H9 (cell line): ENCODE measurements around the gene ZP3. TPM values are rescaled to one million over a fixed set of nuclear protein-coding genes. Genes with fewer than 3 reads are reported as not detected.

Source experiments
- DNase-seq: peaks from one replicate; pipeline ENCODE4 v3.0.0-alpha.2; 2017
- H2AFZ ChIP-seq: one replicate; pipeline ENCODE4 v1.6.1; 2013; ENCODE audit warnings: mild to moderate bottlenecking, low read length, control low read depth, moderate library complexity
- H2AK5ac ChIP-seq: 2 replicates; pipeline ENCODE4 v1.6.1; 2013; ENCODE audit warnings: low read length, control low read depth, mixed read lengths; ENCODE audit not compliant: insufficient read length
- H2BK120ac ChIP-seq: one replicate; pipeline ENCODE4 v1.6.1; 2013; ENCODE audit warnings: low read depth, mild to moderate bottlenecking, low read length, control low read depth, inconsistent platforms; ENCODE audit not compliant: poor library complexity, severe bottlenecking
- H2BK12ac ChIP-seq: 2 replicates; pipeline ENCODE4 v1.6.1; 2013; ENCODE audit warnings: low read length, control low read depth, mixed read lengths, low read depth; ENCODE audit not compliant: insufficient read length
- H2BK15ac ChIP-seq: 2 replicates; pipeline ENCODE4 v1.6.1; 2013; ENCODE audit warnings: low read depth, low read length, control low read depth
- H2BK20ac ChIP-seq: one replicate; pipeline ENCODE4 v1.6.1; 2013; ENCODE audit warnings: low read depth, mild to moderate bottlenecking, low read length, control low read depth, inconsistent platforms; ENCODE audit not compliant: poor library complexity, severe bottlenecking
- H2BK5ac ChIP-seq: 2 replicates; pipeline ENCODE4 v1.6.1; 2013; ENCODE audit warnings: low read length, control low read depth, mixed read lengths; ENCODE audit not compliant: insufficient read length
- H3K14ac ChIP-seq: 2 replicates; pipeline ENCODE4 v1.6.1; 2013; ENCODE audit warnings: low read length, control low read depth; ENCODE audit not compliant: insufficient read depth
- H3K18ac ChIP-seq: 2 replicates; pipeline ENCODE4 v1.6.1; 2013; ENCODE audit warnings: low read depth, mild to moderate bottlenecking, mixed read lengths, low read length, control low read depth; ENCODE audit not compliant: insufficient read length
- H3K23ac ChIP-seq: 2 replicates; pipeline ENCODE4 v1.6.1; 2013; ENCODE audit warnings: low read length, control low read depth, mixed read lengths, low read depth; ENCODE audit not compliant: insufficient read length
- H3K23me2 ChIP-seq: 2 replicates; pipeline ENCODE4 v1.6.1; 2013; ENCODE audit warnings: low read depth, mild to moderate bottlenecking, mixed read lengths, low read length, control low read depth; ENCODE audit not compliant: insufficient read length, poor library complexity, severe bottlenecking
- H3K27ac ChIP-seq: 2 replicates; pipeline ENCODE4 v1.5.1; 2013; ENCODE audit warnings: low read length, control low read depth, mixed read lengths, low read depth; ENCODE audit not compliant: insufficient read length
- H3K27me3 ChIP-seq: 2 replicates; pipeline ENCODE4 v1.6.1; 2013; ENCODE audit warnings: low read length, control low read depth, inconsistent platforms; ENCODE audit not compliant: insufficient read depth
- H3K4ac ChIP-seq: 2 replicates; pipeline ENCODE4 v1.6.1; 2013; ENCODE audit warnings: low read depth, mild to moderate bottlenecking, control low read depth, inconsistent platforms, low read length, moderate library complexity
- H3K4me1 ChIP-seq: 2 replicates; pipeline ENCODE4 v1.6.1; 2013; ENCODE audit warnings: low read length, control low read depth, inconsistent platforms; ENCODE audit not compliant: insufficient read depth
- H3K4me2 ChIP-seq: 2 replicates; pipeline ENCODE4 v1.6.1; 2013; ENCODE audit warnings: low read length, control low read depth, mixed read lengths; ENCODE audit not compliant: insufficient read length, insufficient read depth
- H3K56ac ChIP-seq: 2 replicates; pipeline ENCODE4 v1.6.1; 2013; ENCODE audit warnings: low read depth, mild to moderate bottlenecking, mixed read lengths, low read length, control low read depth; ENCODE audit not compliant: insufficient read length
- H3K79me1 ChIP-seq: 2 replicates; pipeline ENCODE4 v1.6.1; 2013; ENCODE audit warnings: low read depth, mild to moderate bottlenecking, moderate library complexity, low read length, control low read depth, inconsistent platforms; ENCODE audit not compliant: insufficient read depth, poor library complexity, severe bottlenecking
- H3K79me2 ChIP-seq: 2 replicates; pipeline ENCODE4 v1.6.1; 2013; ENCODE audit warnings: low read length, control low read depth, inconsistent platforms; ENCODE audit not compliant: insufficient read depth
- H3K9ac ChIP-seq: 2 replicates; pipeline ENCODE4 v1.6.1; 2013; ENCODE audit warnings: low read length, control low read depth, mixed read lengths; ENCODE audit not compliant: insufficient read length; ENCODE audit errors: extremely low read depth
- H3K9me3 ChIP-seq: one replicate; pipeline ENCODE4 v1.6.1; 2013; ENCODE audit warnings: low read depth, low read length, inconsistent platforms; ENCODE audit not compliant: control insufficient read depth
- H3T11ph ChIP-seq: one replicate; pipeline ENCODE4 v1.6.1; 2013; ENCODE audit warnings: mild to moderate bottlenecking, low read length, control low read depth, inconsistent platforms
- H4K20me1 ChIP-seq: one replicate; pipeline ENCODE4 v1.6.1; 2013; ENCODE audit not compliant: control insufficient read depth, insufficient read length, insufficient read depth
- H4K5ac ChIP-seq: 2 replicates; pipeline ENCODE4 v1.6.1; 2013; ENCODE audit warnings: low read depth, mild to moderate bottlenecking, mixed read lengths, low read length, control low read depth; ENCODE audit not compliant: insufficient read length
- H4K8ac ChIP-seq: replicated peaks from 2 replicates; pipeline ENCODE4 v1.6.1; 2013; ENCODE audit warnings: low read length, control low read depth, mixed read lengths, low read depth; ENCODE audit not compliant: insufficient read length
- H4K91ac ChIP-seq: 2 replicates; pipeline ENCODE4 v1.6.1; 2013; ENCODE audit warnings: low read depth, mild to moderate bottlenecking, moderate library complexity, mixed read lengths, low read length, control low read depth; ENCODE audit not compliant: insufficient read length
- H3K27ac Mint-ChIP-seq, 3 experiments: 2 replicates in 2 of 3; 3 replicates in 1 of 3; pipeline ENCODE4 v1.8.0; 2020 to 2021; ENCODE audit warnings: mixed read lengths in 3 of 3, mild to moderate bottlenecking in 1 of 3, moderate library complexity in 1 of 3
- H3K27me3 Mint-ChIP-seq: 2 replicates; pipeline ENCODE4 v1.8.0; 2021; ENCODE audit warnings: low read depth, mild to moderate bottlenecking, moderate library complexity, mixed read lengths
- H3K36me3 Mint-ChIP-seq, 3 experiments: 2 replicates in 2 of 3; 3 replicates in 1 of 3; pipeline ENCODE4 v1.8.0; 2020 to 2021; ENCODE audit warnings: low read depth in 3 of 3, mixed read lengths in 3 of 3; ENCODE audit not compliant: insufficient read depth in 1 of 3
- H3K4me1 Mint-ChIP-seq, 2 experiments: 2 replicates each; pipeline ENCODE4 v1.8.0; 2020; ENCODE audit warnings: mixed read lengths in 2 of 2
- H3K4me3 Mint-ChIP-seq, 2 experiments: 2 replicates in 1 of 2; 3 replicates in 1 of 2; pipeline ENCODE4 v1.8.0; 2020 to 2021; ENCODE audit warnings: mild to moderate bottlenecking in 2 of 2, mixed read lengths in 2 of 2, moderate library complexity in 1 of 2
- H3K9me3 Mint-ChIP-seq, 2 experiments: 2 replicates in 1 of 2; 3 replicates in 1 of 2; pipeline ENCODE4 v1.8.0; 2020; ENCODE audit warnings: mild to moderate bottlenecking in 2 of 2, mixed read lengths in 2 of 2, moderate library complexity in 1 of 2
- CTCF ChIP-seq: fragments of 200-600 bp; sonication (generic); conservative IDR thresholded peaks from 3 replicates; pipeline ENCODE4 v1.8.0; 2021; ENCODE audit warnings: antibody characterized with exemption, mild to moderate bottlenecking
- WGBS: extraction: QIAGEN DNeasy Blood & Tissue Kit; methylation state at CpG from one replicate; pipeline ENCODE4 v1.1.7; 2013; ENCODE audit warnings: missing lambda C conversion rate, low lambda C conversion rate, mixed read lengths; ENCODE audit not compliant: insufficient read length; ENCODE audit errors: extremely low coverage; 5-methylcytosine and 5-hydroxymethylcytosine counted together
- total RNA-seq: library from RNA; stranded (reverse); gene quantifications from 2 replicates; pipeline ENCODE4 v1.2.1, GENCODE V29; 2021

The ZP3 gene
- total RNA-seq, 1 experiment from 2014 or later: 1.3 TPM

GRCh38 chr7:76381814-76382213, 42.9 kb upstream of the ZP3 start:
- Histone ChIP-seq H3T11ph (no peak overlapping the region), H3K79me1 (no peaks in the 10 kb centered on the region), H2BK20ac (no peak overlapping the region), H2AFZ (no peak overlapping the region), H3K23me2 (peaks cover 4% of the 10 kb centered on the region), H3K4ac (no peak overlapping the region), H3K79me2 (no peaks in the 10 kb centered on the region), H4K5ac (no peak overlapping the region), H2BK120ac (no peak overlapping the region), H2BK5ac (no peak overlapping the region), H4K91ac (no peak overlapping the region), H3K27ac (no peak overlapping the region), H3K56ac (no peak overlapping the region), H4K20me1 (no peaks in the 10 kb centered on the region), H2AK5ac (no peak overlapping the region), H3K4me1 (no peaks in the 10 kb centered on the region), H3K4me2 (no peak overlapping the region), H3K9me3 (no peaks in the 10 kb centered on the region), H3K23ac (no peak overlapping the region), H2BK15ac (no peak overlapping the region), H4K8ac (no peak overlapping the region), H3K18ac (no peak overlapping the region), H3K27me3 (no peaks in the 10 kb centered on the region), H3K9ac (no peak overlapping the region), H2BK12ac (no peak overlapping the region), H3K14ac (no peak overlapping the region)
- TF ChIP-seq CTCF: 0 out of 3 replicates have a peak, but pooled peaks have one; percentile 14
- DNase-seq: no peak
- H3K4me1 Mint-ChIP-seq: peaks cover 4 to 7% of the 10 kb centered on the region in 2 experiments; a peak in 3 of 4 replicates
- no peak overlapping the region for H3K4me3 Mint-ChIP-seq
- H3K36me3 Mint-ChIP-seq: no peaks in the 10 kb centered on the region
- H3K9me3 Mint-ChIP-seq: no peaks in the 10 kb centered on the region
- WGBS: no CpG with 5 or more reads among the region's 7 CpGs
- no peak overlapping the region for H3K27ac Mint-ChIP-seq
- H3K27me3 Mint-ChIP-seq: no peaks in the 10 kb centered on the region
